ENCODE measurements around the gene GRAMD1B.
"Not testable (repeated sequence)": the region's sequence is repeated elsewhere in the genome, so short reads cannot be mapped to it uniquely, and the experiment has no call there.

Gene GRAMD1B

DNA sequence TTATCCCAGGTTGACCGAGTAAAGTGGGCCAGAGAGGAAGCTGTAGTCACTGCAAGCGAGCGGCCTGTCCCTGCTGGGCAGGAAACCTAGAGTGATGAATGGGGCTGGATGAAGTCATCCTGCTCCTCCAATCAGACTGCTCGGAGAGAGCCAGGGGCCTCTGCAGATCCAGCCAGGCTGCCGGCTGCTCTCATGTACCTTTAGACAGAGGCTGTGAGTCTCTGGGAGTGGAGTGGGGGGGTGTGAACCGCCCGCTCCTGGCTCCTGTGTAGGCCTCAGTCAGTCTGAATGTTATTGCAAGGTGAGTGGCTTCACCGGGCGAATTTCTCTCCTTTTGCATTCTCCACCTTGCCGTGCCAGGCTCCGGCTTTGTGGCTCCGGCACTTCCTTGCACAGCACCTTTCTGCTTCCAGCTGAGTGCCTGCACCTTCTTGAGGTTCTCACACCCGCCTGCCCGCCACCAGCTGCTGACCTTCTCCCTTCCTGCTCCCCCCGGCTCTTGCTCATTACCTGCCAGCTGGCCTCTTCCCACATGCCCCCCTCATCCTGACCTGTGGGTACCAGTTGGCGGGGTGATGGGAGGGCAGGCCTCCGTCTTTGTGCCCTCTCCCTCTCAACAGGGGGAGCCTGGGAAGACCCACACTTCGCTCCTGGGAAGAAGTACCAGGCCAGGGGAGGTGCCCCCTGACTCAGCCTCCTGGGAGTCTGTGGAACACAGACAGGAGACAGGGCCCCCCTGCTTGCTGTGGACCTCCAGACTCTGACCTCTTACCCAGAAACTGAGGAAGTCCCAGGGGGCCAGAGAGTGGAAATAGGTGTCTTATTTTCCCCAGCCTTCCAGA lies 79.9 kb downstream of the GRAMD1B start:
- DNase-seq (ENCODE audit: low read depth in 3 of 3), result no peak

DNA sequence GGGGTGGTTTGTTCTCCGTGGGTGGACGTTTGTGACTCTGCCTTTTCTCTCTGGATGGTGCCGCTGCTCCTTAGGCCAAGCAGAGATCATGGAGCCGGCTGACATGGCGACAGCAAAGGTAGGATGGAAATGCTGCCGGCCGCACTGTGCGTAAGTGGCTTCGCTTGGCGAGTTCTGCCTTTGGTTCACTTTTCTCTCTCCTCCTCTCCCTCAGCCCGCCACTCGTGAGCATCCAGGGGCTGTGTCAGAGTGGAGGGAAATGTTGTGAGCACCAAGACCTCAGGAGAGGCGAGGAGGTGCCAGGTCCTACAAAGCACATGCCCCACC lies 80.5 kb downstream of the GRAMD1B start:
- DNase-seq (ENCODE audit: low read depth in 3 of 3), result no peak

DNA sequence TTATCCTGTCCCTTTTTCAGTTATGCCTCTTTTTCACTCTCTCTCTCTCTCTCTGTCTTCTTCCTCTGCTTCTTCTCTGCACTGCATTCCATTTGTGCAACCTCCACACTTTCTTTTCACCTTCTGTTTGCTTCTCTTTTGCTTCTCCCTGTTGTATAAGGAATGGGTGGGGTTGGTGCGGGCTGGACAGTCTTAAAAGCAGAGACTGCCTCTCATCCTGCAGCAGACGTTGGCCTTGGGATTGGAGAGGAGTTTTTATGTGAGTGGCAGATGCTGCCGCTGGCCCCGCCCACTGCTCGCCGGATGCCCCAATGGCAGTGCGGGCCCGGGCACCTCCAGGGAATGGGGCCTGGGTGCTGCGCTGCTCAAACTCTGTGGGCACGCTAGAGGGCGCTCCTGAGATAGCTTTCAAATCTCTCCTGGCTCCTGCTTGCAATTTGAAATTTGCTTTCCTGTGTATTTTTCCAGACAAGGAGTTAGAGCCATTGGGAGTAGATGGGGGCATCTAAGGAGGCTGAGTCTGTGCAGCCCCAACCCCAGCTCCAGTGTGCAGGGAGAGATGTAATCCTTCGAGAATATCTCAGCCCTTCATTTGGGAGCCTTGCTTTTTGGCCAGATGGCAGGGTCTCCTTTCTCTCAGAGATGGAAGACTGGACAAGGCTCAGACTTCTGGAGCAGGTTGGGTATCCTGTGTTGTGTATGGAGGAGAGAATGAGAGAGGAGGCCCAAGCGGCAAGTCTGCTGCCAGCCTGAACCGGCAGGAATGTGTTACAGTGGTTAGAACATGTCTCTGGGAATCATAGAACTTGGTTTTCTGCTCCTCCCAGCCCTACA lies 81.2 kb downstream of the GRAMD1B start:
- DNase-seq (ENCODE audit: low read depth in 3 of 3), result peak; percentile 41 to 76 (median 59)

DNA sequence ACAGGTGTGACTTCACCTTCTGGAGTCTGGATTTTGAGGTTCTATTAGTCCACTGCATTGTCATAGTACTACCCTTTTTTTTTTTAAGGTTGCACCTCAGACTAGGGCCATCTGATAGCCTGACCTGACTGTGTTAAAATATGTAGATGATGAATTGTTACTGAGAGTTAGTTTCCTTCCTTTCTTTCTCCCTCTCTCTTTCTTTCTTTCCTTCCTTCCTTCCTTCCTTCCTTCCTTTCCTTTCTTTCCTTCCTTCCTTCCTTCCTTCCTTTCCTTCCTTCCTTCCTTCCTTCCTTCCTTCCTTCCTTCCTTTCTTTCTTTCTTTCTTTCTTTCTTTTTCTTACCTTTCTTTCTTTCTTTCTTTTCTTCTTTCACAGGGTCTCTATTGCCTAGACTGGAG lies 83.2 kb downstream of the GRAMD1B start:
- DNase-seq (ENCODE audit: low read depth in 3 of 3), result not testable (repeated sequence)

DNA sequence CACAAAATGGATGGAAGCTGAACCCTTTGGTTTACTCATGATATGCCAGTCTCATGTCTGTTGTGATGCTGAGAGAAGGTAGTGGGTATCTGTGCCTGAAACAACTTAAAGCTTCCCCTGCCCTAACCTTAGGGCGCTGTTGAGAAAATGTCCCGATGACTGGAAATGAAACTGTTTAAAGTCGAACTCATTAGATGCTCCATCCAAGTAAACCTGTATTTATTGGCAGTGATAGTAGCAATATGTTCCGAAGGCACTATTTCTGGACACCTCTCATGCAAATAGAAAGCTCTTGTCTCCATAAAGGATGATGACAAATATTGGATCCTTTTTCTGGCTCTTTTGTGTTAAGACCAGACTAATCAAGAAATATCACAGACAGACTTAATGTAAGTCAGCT lies 86.2 kb downstream of the GRAMD1B start:
- DNase-seq (ENCODE audit: low read depth in 3 of 3), result no peak

DNA sequence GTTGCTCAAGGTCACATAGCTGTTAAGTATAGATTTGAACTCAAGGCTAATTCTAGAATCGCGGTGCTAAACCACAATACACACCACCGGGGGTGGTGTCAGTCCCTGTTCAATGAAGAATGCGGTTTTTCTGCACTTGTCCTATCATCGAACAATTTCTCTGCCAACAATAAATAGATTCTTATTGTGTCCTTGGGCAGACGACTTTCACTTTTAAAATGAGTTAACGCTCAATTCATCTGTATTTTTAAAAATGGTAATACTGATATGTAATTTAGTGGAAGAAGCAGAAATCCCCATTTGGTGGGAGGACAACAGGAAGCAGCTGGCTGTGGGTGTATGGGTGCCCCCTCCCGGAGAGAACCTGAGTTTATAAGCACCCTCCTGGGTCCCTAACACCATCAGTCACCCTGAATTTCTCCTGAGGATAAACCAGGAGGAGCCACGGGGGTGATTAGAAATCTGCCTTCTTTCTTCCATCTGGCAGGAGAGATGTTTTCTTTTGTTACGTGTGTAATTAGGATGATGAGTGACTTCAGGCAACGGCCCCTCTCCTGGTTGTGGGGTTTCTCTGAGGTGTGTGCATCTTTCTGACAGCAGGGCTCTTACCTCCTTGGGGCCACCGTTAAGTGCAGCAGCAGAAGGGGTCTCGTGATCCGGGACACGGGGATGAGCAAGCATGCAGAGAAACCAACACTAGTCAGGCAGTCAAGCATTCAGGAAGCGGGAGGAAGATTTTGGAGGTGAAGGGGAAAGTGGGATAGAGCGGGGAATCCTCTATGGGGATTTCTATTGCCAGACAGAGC lies 87.7 kb downstream of the GRAMD1B start:
- DNase-seq (ENCODE audit: low read depth in 3 of 3), result no peak

DNA sequence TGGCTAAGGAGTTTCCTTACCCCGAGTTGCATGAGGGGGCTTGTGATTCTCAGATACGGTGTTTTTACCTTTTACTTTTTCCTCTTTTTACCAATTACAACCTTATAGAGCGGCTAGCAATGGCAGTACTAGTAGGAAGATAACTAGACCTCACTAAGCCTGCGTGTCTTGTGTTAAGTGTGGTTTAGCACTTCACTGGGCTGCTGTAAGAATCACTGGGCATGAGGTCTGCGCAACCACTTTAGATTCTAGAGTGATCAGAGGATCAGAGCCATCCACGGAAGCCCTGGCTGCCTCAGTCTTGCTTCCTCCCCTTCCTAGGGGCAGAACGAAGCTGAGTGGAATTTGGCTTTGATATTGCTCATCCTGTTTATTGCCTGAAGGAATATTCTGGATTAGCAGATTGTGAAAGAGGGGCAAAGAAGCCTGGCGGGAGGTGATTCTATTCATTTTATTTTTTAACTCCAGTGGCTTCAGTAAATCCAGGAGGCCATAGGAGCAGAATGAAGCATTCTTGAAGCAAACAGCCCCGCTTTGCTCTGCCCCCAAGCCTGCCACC lies 88.5 kb downstream of the GRAMD1B start:
- DNase-seq (ENCODE audit: low read depth in 3 of 3), result no peak

DNA sequence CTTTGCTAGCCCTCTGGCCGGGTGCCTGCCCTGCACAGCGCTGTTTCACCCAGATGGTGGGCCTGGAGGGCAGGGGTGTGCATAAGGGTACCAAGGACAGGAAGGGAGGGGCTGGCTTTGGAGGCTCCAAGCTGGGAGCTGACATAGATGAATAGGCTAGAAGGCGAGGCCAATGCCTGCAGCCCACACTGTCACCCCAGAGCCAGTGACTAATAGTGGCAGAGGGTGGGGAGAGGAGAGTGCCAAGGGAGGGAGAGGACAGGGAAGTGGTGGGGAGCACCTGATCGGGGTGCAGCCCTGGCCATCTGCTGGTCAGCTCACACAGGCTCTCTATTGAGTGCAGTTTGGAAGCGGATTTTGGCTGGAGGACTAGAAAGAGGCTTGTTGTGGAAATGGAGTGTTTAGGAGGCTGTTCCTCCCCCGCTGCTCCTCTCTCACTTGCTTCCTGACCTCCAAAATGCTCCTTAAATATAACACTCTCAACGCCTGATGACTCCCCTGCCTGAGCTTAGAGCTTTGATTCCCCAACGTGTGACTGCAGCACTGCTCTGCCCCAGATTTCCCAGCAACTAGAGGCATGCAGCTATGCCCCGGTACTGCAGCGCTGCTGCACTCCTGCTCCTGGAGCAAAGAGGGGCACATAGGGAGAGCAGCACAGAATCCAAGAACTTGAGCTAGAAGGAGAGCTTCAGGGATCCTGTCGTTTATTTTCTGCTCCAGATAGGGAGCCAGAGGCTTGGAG lies 89.2 kb downstream of the GRAMD1B start:
- DNase-seq (ENCODE audit: low read depth in 3 of 3), result no peak

DNA sequence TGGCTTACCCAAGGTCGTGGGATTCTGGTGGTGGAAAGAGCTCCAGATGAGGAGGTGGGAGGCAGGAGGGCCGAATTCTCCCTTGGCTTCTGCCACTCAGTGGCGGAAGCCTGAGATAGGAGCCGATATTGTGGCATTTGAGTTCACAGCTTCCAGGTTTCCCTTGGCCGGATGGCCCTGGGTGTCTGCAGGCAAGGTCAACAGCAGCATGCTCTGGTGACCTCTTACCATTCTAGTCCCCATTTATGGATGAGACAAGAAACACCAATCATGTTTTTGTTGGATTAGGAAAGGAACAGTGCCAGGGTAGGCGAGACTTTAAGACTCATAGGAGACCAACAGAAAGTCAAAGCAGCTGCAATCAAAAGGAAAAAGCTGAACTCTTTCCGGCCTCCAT lies 89.7 kb downstream of the GRAMD1B start:
- DNase-seq (ENCODE audit: low read depth in 3 of 3), result no peak

DNA sequence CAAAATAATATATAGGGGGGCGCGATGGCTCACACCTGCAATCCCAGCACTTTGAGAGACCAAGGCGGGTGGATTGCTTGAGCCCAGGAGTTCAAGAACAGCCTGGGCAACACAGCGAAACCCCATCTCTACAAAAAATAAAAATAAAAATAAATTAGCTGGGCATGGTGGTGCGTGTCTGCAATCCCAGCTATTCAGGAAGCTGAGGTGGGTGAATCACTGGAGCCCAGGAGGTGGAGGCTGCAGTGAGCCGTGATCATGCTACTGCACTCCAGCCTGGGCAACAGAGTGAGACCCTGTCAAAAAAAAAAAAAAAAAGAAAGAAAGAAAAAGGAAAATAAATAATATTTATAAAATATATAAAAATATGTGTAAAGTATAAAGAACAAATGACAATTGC lies 90.4 kb downstream of the GRAMD1B start:
- DNase-seq (ENCODE audit: low read depth in 3 of 3), result not testable (repeated sequence)

DNA sequence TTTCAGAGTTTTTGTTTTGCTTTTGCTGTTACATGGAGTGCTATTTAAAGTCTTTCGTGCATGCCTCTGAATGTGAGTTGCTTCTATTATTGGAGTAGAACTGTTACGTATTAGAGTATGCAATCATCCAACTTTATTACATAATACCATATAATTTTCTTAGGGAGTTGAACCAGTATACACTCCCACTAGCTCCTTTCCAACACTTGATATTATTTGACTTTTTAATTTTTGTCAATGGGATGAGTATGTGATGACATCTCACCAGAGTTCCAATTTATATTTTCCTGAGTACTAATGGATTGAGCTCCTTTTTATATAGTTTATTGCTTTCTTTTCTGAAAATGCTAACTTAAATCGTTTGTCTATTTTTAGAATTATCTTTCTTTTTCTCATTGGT lies 90.9 kb downstream of the GRAMD1B start:
- no peak for DNase-seq (ENCODE audit: low read depth in 3 of 3)

DNA sequence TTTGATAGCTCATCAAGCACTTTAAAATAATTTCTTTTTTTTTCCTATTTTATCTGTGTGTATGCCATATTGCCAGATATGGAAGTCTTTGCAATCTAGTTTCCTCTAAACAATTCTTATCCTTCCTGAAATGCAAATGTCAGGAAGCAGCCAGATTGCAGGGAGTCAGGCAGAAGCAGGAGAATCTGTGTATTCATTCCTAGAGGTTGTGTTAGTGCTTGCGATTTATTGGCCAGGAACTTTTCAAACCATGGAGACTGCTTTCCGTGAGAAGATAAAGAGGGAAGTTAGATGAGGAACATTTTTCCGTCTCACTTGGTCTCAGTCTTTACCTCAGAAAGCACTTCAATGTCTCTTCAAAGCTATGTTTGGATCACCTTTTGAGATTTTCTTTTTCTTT lies 91.9 kb downstream of the GRAMD1B start:
- no peak for DNase-seq (ENCODE audit: low read depth in 3 of 3)

DNA sequence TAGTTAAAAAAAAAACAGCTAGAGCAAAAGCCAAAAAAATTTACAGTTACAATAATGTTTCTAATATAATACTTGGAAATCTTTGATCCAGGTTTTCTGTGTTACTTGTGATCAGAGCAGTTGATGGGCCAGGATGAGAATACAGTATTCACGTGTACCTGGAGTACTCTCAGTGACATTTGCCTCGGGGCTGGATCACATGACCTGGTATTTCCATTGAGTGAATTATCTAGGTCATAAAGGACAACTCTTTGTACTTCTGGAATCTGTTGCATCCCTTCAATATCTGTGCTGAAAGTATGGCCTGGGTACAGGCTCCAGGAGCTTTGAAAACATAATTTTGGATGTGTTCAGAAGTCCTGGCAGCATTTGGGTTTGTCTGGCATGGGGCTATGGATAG lies 93.5 kb downstream of the GRAMD1B start:
- DNase-seq (ENCODE audit: low read depth in 3 of 3), result no peak

DNA sequence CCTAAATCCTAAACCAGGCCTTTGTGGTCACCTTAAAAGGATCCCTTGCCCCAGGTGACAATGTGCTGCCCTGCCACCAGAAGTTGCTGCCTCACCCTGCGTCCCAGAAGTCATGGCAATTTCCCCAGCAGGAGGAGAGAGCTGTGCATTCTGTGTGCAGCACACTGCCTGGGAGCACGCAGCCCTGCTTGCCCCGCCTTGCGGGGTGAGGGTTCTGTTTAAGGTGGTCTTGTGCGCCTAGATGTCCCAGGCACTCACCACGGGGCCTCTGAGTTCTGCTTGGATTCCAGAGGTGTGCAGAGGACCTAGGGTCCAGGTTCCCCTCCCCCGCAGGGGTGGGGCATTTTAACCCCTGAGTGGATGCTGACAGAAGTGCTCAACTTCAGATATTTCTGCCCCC lies 95.0 kb downstream of the GRAMD1B start:
- no peak for DNase-seq (ENCODE audit: low read depth in 3 of 3)

DNA sequence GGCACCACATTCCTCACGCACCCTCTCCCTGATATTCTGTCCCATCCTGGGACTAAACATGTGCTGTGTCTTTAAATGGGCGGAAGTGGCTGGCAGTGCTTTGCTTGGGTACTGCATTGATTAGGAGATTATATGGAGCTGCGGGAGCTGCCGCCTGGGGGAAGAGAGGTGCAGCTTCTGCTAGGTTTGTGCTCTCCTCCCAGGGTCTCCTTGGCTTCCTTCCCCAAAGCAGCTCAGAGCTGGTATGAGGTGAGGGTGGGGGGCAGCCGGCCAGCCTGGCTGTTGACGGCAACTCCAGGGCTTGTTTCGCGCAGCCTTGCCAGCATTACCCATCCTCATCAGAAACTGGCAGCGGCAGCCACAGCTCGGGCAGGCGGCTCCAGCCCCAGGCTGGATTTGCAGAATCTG lies 95.4 kb downstream of the GRAMD1B start:
- no peak for DNase-seq (ENCODE audit: low read depth in 3 of 3)

DNA sequence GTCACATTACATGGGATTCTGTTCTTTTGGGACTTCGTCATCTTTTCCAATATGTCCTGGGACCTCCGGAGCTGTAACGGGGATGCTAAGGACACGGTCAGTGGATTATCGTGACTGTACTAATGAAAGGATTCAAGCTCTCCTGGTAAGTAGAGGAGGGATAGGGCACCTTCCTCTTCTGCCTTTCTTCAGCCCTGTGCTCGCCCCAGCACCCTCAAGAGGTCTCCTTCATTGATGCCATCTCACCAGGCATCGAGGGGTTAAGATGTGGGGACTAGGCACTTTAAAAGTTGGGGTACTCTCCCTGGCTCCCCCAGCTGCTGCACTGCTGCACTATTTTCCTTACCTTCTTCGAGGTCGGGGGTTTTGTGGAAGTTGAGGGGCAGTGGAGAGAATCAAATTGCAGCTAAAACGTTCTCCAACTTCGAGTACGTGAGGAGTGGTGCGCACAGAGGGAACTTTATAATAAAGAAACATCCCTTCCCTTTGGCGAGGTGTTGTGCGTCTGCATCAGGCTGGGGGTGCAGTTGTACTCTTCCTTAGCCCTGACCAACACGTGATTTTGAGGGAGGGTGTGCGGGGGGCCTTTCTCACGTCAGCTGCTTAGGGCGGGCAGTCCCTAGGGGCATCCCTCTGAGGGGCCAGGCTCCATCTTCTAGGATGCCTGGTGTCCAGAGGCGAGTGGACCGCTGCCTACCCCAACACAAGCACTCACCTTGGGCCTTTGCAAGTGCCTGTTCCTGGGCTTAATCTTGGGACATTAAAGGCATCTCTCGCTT lies 96.1 kb downstream of the GRAMD1B start:
- no peak for DNase-seq (ENCODE audit: low read depth in 3 of 3)

DNA sequence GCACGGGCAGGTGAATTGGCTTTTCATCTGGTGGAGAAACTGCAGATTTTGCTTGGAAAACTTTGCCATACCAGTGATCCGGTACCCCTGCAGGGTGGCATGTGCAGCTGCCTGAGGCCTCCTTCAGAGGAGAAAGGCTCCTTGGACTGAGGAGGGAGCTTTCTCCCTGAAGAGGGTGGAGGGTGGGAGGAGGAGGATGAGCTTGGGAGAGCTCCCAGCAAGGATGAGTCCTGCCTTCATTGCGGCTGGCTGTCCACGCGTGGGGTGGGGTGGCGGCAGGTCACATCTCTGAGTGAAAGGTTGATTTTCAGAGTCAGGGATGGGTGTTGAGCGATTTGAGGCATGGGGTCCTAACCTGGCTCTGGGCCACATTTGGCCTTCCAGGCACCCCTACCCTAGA lies 96.8 kb downstream of the GRAMD1B start:
- DNase-seq (ENCODE audit: low read depth in 3 of 3), result no peak

DNA sequence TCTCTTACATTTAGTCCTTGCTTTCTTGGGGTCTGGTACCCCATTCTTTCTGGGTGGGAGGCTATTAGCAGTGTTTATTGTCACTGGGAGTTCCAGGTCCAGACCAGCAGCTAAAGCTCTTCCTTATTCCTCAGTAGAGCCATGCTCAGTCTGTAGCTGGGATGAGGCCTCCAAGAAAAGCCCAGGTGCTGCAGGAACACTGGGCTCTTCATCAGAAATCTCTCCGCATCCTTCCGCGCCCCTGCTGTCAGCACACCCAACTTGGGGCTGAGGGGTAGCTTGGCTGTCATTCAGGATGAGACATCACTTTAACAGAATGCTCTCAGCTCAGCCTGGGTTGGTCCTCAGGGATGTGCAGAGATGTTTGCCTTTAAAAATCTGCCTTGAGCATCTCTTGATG lies 97.5 kb downstream of the GRAMD1B start:
- DNase-seq (ENCODE audit: low read depth in 3 of 3), result no peak

DNA sequence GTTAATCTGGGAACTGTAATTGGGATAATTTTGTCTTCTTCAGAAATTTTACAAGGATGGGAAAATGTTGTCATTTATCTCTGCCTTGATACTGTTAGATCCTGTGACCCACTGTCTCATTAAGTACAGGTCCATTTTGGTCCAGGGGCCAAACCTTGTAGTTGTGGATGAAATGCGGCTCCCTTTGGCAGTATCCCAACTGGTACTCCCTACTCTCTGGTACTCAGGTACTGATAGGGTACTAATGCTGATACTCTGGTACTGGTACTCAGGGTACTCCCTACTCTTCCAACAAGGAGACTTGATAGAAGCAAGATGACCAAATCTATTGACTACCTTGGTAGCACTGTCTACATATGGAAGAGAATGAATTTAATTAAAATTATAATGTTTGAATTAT lies 97.9 kb downstream of the GRAMD1B start:
- no peak for DNase-seq (ENCODE audit: low read depth in 3 of 3)

DNA sequence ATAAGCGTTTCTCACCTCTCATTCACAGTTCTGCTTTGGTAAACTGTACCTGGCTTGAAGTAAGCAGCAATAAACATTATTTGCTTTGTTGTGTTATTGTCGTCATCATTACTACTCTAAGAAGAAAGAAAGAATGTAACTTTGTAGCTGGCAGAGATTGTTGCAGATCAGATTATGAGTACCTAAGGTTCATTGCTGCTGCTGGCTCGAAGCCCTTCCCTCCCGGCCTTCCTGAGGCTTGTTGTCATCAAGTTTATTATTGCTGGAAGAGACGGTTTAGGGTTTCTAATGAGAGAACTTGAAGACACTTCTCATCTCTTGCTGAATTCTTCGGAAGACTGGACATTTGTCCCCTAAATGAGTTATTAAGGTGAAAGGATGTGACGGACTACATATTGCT lies 101.3 kb downstream of the GRAMD1B start:
- DNase-seq (ENCODE audit: low read depth in 3 of 3), result no peak

DNA sequence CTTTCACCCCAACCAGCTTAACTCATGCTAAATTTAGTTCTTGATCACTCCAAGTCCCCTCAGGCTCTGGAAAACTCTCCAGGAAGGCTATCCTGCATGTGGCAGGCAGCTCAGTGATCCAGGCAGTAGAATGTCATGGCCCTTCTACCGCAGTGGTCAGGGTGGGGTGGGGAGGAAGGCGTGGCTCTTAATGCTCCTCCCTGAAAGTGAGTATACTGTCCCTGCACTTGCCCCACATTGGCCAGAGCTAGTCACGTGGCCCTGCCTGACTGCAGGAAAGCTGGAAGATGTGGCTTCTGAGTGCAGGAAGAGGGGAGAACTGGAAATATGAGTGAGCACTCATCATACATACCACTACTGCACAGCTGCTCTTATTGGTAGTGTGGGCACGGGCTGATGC lies 102.1 kb downstream of the GRAMD1B start:
- no peak for DNase-seq (ENCODE audit: low read depth in 3 of 3)

Measured in stimulated activated CD4-positive, alpha-beta T cell treated with anti-CD3 and anti-CD28 coated beads, TNF-alpha, amount 100 ng/mL, for 24 hours (primary cell).